Measurements from ENCODE around the gene GALNT9. TPM values are rescaled to one million over a fixed set of nuclear protein-coding genes. Genes with fewer than 3 reads are reported as not detected.

The GALNT9 gene
- total RNA-seq, 2 experiments from 2014 or later = not detected

- H3K4me3 Mint-ChIP-seq = no peak overlapping the region
- no peak for ATAC-seq (ENCODE audit: poor library complexity)
- peaks cover 5% of the 10 kb centered on the region for H3K4me1 Mint-ChIP-seq (ENCODE audit: low read depth)
- no peak overlapping the region for H3K27ac Mint-ChIP-seq
- intact Hi-C loops (cut with DNase I, micrococcal nuclease) = no loop called here
- Histone ChIP-seq H3K27me3 (ENCODE audit: control insufficient read depth in 1 of 2, insufficient read depth in 2 of 2, low read length in 2 of 2) (peaks cover 0 to 5% of the 10 kb centered on the region in 2 experiments), H3K9me3 (ENCODE audit: control insufficient read depth in 1 of 2, insufficient read depth in 1 of 2, low read length in 2 of 2) (peaks cover 0 to 27% of the 10 kb centered on the region in 2 experiments), H3K4me1 (ENCODE audit: insufficient read depth, low read length) (peaks cover 7% of the 10 kb centered on the region), H3K4me3 (ENCODE audit: low read length) (no peak overlapping the region), H3K36me3 (ENCODE audit: insufficient read depth, low read length) (no peaks in the 10 kb centered on the region), H3K27ac (ENCODE audit: low read depth in 1 of 2, low read length in 2 of 2) (no peak overlapping the region)
- no peaks in the 10 kb centered on the region for H3K36me3 Mint-ChIP-seq (ENCODE audit: low read depth)
- TF ChIP-seq CTCF (IDR thresholded peaks at IDR 0.05) = no peak
- H3K9me3 Mint-ChIP-seq = no peaks in the 10 kb centered on the region
- DNase-seq = no peak
- peaks cover 12% of the 10 kb centered on the region for H3K27me3 Mint-ChIP-seq
- ChIA-PET CTCF (no interaction called here), POLR2A (no interaction called here)
Observed at GRCh38 chr12:132318618-132319033, 10.8 kb downstream of the GALNT9 start.

- H3K36me3 Mint-ChIP-seq (ENCODE audit: low read depth) = no peaks in the 10 kb centered on the region
- H3K27me3 Mint-ChIP-seq = peaks cover 12% of the 10 kb centered on the region
- DNase-seq (no peak), ATAC-seq (ENCODE audit: poor library complexity) (no peak)
- peaks cover 0 to 27% of the 10 kb centered on the region in 2 experiments for H3K9me3 ChIP-seq (ENCODE audit: control insufficient read depth in 1 of 2, insufficient read depth in 1 of 2, low read length in 2 of 2)
- H3K27ac Mint-ChIP-seq = no peak overlapping the region
- no peak overlapping the region for H3K4me3 ChIP-seq (ENCODE audit: low read length)
- no peaks in the 10 kb centered on the region for H3K9me3 Mint-ChIP-seq
- peaks cover 2% of the 10 kb centered on the region for H3K4me1 ChIP-seq (ENCODE audit: insufficient read depth, low read length)
- no peak overlapping the region for H3K4me3 Mint-ChIP-seq
- peaks cover 2% of the 10 kb centered on the region for H3K4me1 Mint-ChIP-seq (ENCODE audit: low read depth)
- POLR2A ChIA-PET = no interaction called here
- CTCF ChIA-PET = no interaction called here
- H3K27ac ChIP-seq (ENCODE audit: low read depth in 1 of 2, low read length in 2 of 2) = no peak overlapping the region
- peaks cover 0 to 5% of the 10 kb centered on the region in 2 experiments for H3K27me3 ChIP-seq (ENCODE audit: control insufficient read depth in 1 of 2, insufficient read depth in 2 of 2, low read length in 2 of 2)
- intact Hi-C loops (cut with DNase I, micrococcal nuclease) = no loop called here
- TF ChIP-seq CTCF (IDR thresholded peaks at IDR 0.05) = no peak
- H3K36me3 ChIP-seq (ENCODE audit: insufficient read depth, low read length) = no peaks in the 10 kb centered on the region
Observed at GRCh38 chr12:132318135-132318534, 11.3 kb downstream of the GALNT9 start.

- TF ChIP-seq CTCF (IDR thresholded peaks at IDR 0.05) = no peak
- Histone ChIP-seq H3K4me3 (ENCODE audit: low read length) (no peak overlapping the region), H3K36me3 (ENCODE audit: insufficient read depth, low read length) (no peaks in the 10 kb centered on the region), H3K27me3 (ENCODE audit: control insufficient read depth in 1 of 2, insufficient read depth in 2 of 2, low read length in 2 of 2) (peaks cover 0 to 5% of the 10 kb centered on the region in 2 experiments), H3K27ac (ENCODE audit: low read depth in 1 of 2, low read length in 2 of 2) (no peak overlapping the region), H3K9me3 (ENCODE audit: control insufficient read depth in 1 of 2, insufficient read depth in 1 of 2, low read length in 2 of 2) (peaks cover 0 to 34% of the 10 kb centered on the region in 2 experiments), H3K4me1 (ENCODE audit: insufficient read depth, low read length) (no peaks in the 10 kb centered on the region)
- DNase-seq = no peak
- ChIA-PET POLR2A (no interaction called here), CTCF (no interaction called here)
- H3K36me3 Mint-ChIP-seq (ENCODE audit: low read depth) = no peaks in the 10 kb centered on the region
- ATAC-seq (ENCODE audit: poor library complexity) = no peak
- H3K27me3 Mint-ChIP-seq = peaks cover 12% of the 10 kb centered on the region
- H3K9me3 Mint-ChIP-seq = no peaks in the 10 kb centered on the region
- H3K4me1 Mint-ChIP-seq (ENCODE audit: low read depth) = no peaks in the 10 kb centered on the region
- no peak overlapping the region for H3K27ac Mint-ChIP-seq
- intact Hi-C loops (cut with DNase I, micrococcal nuclease) = no loop called here
- no peak overlapping the region for H3K4me3 Mint-ChIP-seq
Observed at GRCh38 chr12:132317233-132317938, 12.0 kb downstream of the GALNT9 start.

Data from CD4-positive, alpha-beta T cell (primary cell).